Prostate gland (tissue), 2 donors: ENCODE measurements around the gene PTPRD. TPM values are rescaled to one million over a fixed set of nuclear protein-coding genes. Genes with fewer than 3 reads are reported as not detected.
A peak's percentile ranks its signal among the peaks of the same experiment; 100 is the strongest.

Experiments
- DNase-seq: peaks from one replicate; pipeline ENCODE4 v3.0.0-alpha.2; 2019; ENCODE audit warnings: low spot score
- H3K27ac ChIP-seq, 2 donors: fragments of 200-600 bp; sonication (generic); 2 replicates each; pipeline ENCODE4 v1.5.1; 2017 to 2019
- H3K27me3 ChIP-seq: fragments of 200-600 bp; sonication (generic); replicated peaks from 2 replicates; pipeline ENCODE4 v1.5.1; 2019; ENCODE audit not compliant: insufficient read depth
- H3K36me3 ChIP-seq, 2 donors: fragments of 200-600 bp; sonication (generic); 1 replicate in 1 of 2; 2 replicates in 1 of 2; pipeline versions ENCODE4 v1.5.1 to v1.8.1; 2017 to 2019
- H3K4me1 ChIP-seq: fragments of 200-600 bp; sonication (generic); replicated peaks from 2 replicates; pipeline ENCODE4 v1.5.1; 2019
- H3K4me3 ChIP-seq, 2 donors: fragments of 200-600 bp; sonication (generic); 2 replicates each; pipeline ENCODE4 v1.5.1; 2017 to 2019
- H3K9me3 ChIP-seq: fragments of 200-600 bp; sonication (generic); 2 replicates; pipeline ENCODE4 v1.5.1; 2017
- POLR2A ChIP-seq: fragments of 450-650 bp; IDR thresholded peaks from one replicate; pipeline ENCODE4 v1.6.1; 2016; ENCODE audit warnings: antibody characterized with exemption, mild to moderate bottlenecking
- POLR2AphosphoS5 ChIP-seq: sonication (generic); formaldehyde crosslinking; IDR thresholded peaks from one replicate; pipeline ENCODE4 v1.6.1; 2017; ENCODE audit warnings: antibody characterized with exemption
- WGBS: methylation state at CpG from one replicate; pipeline ENCODE4 v1.1.5; 2018; 5-methylcytosine and 5-hydroxymethylcytosine counted together
- intact Hi-C: fragments of 100-400 bp; cut with DNase I; formaldehyde crosslinking; loops from one replicate; pipeline ENCODE4 v1.14.2; 2022
- total RNA-seq, 2 donors: library from RNA; depleted of rRNA; stranded (reverse); fragments of >200 nt; gene quantifications; one replicate each; pipeline ENCODE4 v1.1.0, GENCODE V29; 2016
- TF ChIP-seq, protein P1 (sequence below), 4 experiments: fragments of 200-600 bp in 2 of 4; fragments of 450-650 bp in 2 of 4; sonication (generic) in 2 of 4; IDR thresholded peaks; 1 replicate in 3 of 4; 2 replicates in 1 of 4; pipeline ENCODE4 v1.5.1; 2016 to 2019; ENCODE audit warnings: antibody characterized with exemption in 4 of 4, mild to moderate bottlenecking in 2 of 4, moderate library complexity in 2 of 4

The PTPRD gene
- total RNA-seq, 2 donors from 2014 or later, result 5.8 to 23.1 TPM

DNA sequence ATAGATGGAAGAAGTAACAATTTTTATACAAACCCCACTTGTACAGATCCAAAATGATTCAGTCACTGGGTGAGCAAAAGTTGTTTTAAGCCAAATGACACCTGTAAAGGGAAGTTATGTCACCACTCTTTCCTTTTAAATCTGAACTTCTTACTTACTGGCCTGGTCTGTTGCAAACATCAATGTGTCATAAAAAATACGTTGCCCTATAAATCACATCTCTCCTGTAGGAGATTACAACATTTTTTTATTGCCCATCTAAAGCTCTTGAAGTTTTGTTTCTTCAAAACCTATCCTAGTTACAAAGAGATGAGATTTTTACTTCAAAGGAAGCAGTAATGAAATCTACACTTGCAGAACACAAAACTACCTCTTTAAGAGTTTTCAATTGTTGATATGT is 1725.4 kb downstream of the PTPRD start:
- intact Hi-C loops, result no loop called here
- TF ChIP-seq POLR2A (no peak), POLR2AphosphoS5 (no peak)
- TF ChIP-seq, protein P1, sequence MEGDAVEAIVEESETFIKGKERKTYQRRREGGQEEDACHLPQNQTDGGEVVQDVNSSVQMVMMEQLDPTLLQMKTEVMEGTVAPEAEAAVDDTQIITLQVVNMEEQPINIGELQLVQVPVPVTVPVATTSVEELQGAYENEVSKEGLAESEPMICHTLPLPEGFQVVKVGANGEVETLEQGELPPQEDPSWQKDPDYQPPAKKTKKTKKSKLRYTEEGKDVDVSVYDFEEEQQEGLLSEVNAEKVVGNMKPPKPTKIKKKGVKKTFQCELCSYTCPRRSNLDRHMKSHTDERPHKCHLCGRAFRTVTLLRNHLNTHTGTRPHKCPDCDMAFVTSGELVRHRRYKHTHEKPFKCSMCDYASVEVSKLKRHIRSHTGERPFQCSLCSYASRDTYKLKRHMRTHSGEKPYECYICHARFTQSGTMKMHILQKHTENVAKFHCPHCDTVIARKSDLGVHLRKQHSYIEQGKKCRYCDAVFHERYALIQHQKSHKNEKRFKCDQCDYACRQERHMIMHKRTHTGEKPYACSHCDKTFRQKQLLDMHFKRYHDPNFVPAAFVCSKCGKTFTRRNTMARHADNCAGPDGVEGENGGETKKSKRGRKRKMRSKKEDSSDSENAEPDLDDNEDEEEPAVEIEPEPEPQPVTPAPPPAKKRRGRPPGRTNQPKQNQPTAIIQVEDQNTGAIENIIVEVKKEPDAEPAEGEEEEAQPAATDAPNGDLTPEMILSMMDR (IDR thresholded peaks at IDR 0.05), result no peak
- no peak overlapping the region for H3K27ac ChIP-seq

DNA sequence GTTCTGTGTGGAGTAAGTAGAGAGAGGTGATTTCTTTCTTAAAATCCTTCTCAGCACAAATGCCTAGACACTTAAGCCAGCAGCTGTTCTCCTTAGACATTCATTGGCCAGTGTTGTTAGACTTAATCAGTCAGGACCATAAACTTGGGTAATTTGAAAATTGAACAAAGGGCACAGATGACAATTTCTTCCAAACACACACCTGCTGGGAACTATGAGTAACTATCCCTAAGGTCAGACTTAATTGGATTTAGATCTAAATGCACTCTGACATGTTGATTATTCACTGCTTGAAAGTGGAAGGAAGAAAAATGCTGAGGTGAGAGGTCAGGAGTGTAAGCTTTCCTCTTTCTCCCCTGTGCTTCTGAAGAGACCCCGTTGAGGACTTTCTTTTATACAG is 1729.5 kb downstream of the PTPRD start:
- no peaks in the 10 kb centered on the region for H3K4me1 ChIP-seq
- no peak overlapping the region for H3K4me3 ChIP-seq
- H3K27ac ChIP-seq, result no peak overlapping the region
- H3K27me3 ChIP-seq, result no peaks in the 10 kb centered on the region
- no peaks in the 10 kb centered on the region for H3K9me3 ChIP-seq
- intact Hi-C loops, result no loop called here
- no peak for DNase-seq
- WGBS, result 42% methylated on average over 1 of the region's 1 CpG
- TF ChIP-seq POLR2A (no peak), POLR2AphosphoS5 (no peak)
- TF ChIP-seq, protein P1 (IDR thresholded peaks at IDR 0.05), result no peak
- H3K36me3 ChIP-seq, result no peaks in the 10 kb centered on the region

More for the DNA sequence above, 1725.4 kb downstream of the PTPRD start:
- WGBS, result 2% methylated on average over 1 of the region's 1 CpG
- Histone ChIP-seq H3K4me3 (no peak overlapping the region), H3K9me3 (no peaks in the 10 kb centered on the region), H3K27me3 (no peaks in the 10 kb centered on the region), H3K36me3 (no peaks in the 10 kb centered on the region), H3K4me1 (no peaks in the 10 kb centered on the region)
- no peak for DNase-seq

DNA sequence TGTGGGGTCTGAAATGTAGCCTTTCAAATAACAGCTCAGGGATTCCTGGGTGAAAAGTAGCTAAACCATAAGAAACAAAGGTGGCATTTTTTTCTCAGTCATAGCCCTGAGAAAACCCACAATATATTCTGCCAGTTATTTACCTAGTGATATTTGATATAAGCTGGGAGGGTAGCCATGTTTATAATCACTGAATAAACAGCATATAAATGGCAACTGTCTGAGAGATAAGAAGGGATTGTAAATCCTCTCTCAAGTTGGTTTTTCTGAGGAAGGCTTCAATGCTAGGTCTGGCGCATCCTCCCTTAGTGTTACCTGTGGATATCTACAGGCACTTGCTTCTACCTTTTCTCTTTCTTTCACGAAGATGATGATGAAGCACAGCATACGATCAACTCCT is 1732.7 kb downstream of the PTPRD start:
- Histone ChIP-seq H3K4me1 (no peaks in the 10 kb centered on the region), H3K4me3 (no peak overlapping the region), H3K27me3 (no peaks in the 10 kb centered on the region), H3K27ac (no peak overlapping the region), H3K36me3 (no peaks in the 10 kb centered on the region), H3K9me3 (no peaks in the 10 kb centered on the region)
- intact Hi-C loops, result no loop called here
- no peak for DNase-seq
- WGBS, result 40% methylated on average over 3 of the region's 3 CpGs
- TF ChIP-seq POLR2A, result no peak
- TF ChIP-seq POLR2AphosphoS5, result peak; percentile 53

DNA sequence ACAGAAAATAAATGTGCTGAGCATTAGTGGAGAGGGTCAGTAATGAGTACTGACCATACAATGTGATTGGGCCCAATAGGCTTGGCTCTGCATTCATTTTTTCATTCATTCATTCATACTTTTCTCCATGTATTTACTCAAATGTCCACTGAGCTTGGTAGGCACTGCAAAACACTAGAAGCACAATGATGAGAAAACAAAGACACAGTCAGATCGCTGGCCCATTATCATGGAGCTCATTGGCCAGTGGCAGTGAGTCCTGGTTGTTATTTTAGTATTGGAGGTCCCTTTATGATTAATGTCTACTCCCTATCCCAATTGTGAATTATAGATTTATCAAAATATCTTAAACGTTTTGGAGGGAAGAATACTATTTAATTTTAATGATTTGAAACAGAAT is 1733.5 kb downstream of the PTPRD start:
- no peak for TF ChIP-seq POLR2AphosphoS5
- TF ChIP-seq, protein P1 (IDR thresholded peaks at IDR 0.05), result no peak
- no peak for TF ChIP-seq POLR2A
- H3K27ac ChIP-seq, result no peak overlapping the region
- no peaks in the 10 kb centered on the region for H3K27me3 ChIP-seq
- H3K9me3 ChIP-seq, result no peaks in the 10 kb centered on the region
- intact Hi-C loops, result no loop called here
- WGBS, result 54% methylated on average over 2 of the region's 2 CpGs
- H3K4me3 ChIP-seq, result no peak overlapping the region
- no peaks in the 10 kb centered on the region for H3K36me3 ChIP-seq
- H3K4me1 ChIP-seq, result no peaks in the 10 kb centered on the region
- DNase-seq, result no peak

DNA sequence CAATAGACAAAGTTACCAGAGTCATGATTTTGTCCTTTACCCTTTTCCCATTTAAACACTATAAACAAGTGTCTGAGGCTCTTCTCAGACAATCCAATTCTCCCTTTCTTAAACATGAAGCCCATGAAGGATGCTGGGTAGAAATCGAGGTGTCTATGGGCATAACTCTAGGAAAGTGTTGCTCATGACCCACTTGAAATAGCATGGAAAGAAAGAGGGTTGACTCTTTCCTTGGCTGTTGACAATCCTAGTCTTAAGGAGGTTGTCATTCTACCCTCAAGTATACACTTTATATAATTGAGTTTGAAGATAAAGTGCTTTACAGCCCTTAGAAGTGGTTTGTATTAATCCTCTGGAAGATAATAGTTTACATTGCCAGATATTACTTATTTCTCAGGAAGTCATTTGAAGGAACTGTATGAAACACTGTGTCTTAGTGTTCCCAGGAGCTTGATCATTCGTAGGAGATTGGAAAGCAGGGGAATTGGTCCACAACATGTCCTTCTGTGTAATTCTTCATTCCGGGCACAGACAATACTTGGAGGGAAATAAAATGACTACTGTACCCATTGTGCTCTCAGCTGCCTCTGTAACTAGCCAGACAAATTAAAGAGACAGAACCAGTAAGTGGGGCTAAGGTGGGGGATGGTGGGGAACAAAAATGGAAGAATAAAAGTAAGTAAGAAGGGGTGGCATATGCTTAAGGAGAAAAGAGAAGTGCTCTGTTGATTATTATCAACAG is 1734.9 kb downstream of the PTPRD start:
- WGBS, result 61% methylated on average over 3 of the region's 3 CpGs
- TF ChIP-seq POLR2A (no peak), POLR2AphosphoS5 (no peak)
- TF ChIP-seq, protein P1 (IDR thresholded peaks at IDR 0.05), result no peak
- Histone ChIP-seq H3K27me3 (no peaks in the 10 kb centered on the region), H3K4me1 (no peaks in the 10 kb centered on the region), H3K9me3 (no peaks in the 10 kb centered on the region), H3K4me3 (no peak overlapping the region), H3K36me3 (no peaks in the 10 kb centered on the region), H3K27ac (no peak overlapping the region)
- intact Hi-C loops, result no loop called here
- DNase-seq, result no peak
